ENCODE measurements around the gene MRPL46.

MRPL46 gene

GRCh38 chr15:88456733-88457132 is 10.5 kb downstream of the MRPL46 start:
- DNase-seq = no peak
- Histone ChIP-seq H4K20me1 (ENCODE audit: insufficient read depth, low read length) (no peaks in the 10 kb centered on the region; the same call in 1 of the 2 replicates), H2AFZ (ENCODE audit: low read depth, low read length) (no peak overlapping the region), H3K27me3 (ENCODE audit: insufficient read depth, low read length, poor library complexity) (no peaks in the 10 kb centered on the region), H3K4me2 (ENCODE audit: insufficient read depth, low read length) (no peak overlapping the region), H3K9me3 (ENCODE audit: insufficient read depth, low read length, severe bottlenecking) (no peaks in the 10 kb centered on the region), H3K79me2 (ENCODE audit: insufficient read depth, low read length) (no peaks in the 10 kb centered on the region), H3K4me1 (ENCODE audit: insufficient read depth, low read length) (no peaks in the 10 kb centered on the region; the same call in 1 of the 2 replicates), H3K9ac (ENCODE audit: low read depth, low read length) (no peak overlapping the region), H3K4me3 (ENCODE audit: low read depth in 1 of 2, low read length in 2 of 2) (no peak overlapping the region), H3K27ac (ENCODE audit: low read length) (no peak overlapping the region), H3K36me3 (ENCODE audit: insufficient read depth, low read length) (peaks cover 34% of the 10 kb centered on the region)
- TF ChIP-seq CTCF (IDR thresholded peaks at IDR 0.05; ENCODE audit: borderline replicate concordance, extremely low read depth, low read length, poor library complexity, severe bottlenecking) (no peak), EZH2 (IDR thresholded peaks at IDR 0.05; ENCODE audit: borderline replicate concordance, low read depth, low read length, severe bottlenecking) (no peak)
- ATAC-seq (ENCODE audit: insufficient read depth, low read depth) = no peak

GRCh38 chr15:88454867-88455810 is 12.0 kb downstream of the MRPL46 start:
- H3K4me3 ChIP-seq (ENCODE audit: low read depth in 1 of 2, low read length in 2 of 2) = no peak overlapping the region
- DNase-seq (peak; percentile 68), ATAC-seq (ENCODE audit: insufficient read depth, low read depth) (peak; percentile 91)
- peaks cover 19% of the 10 kb centered on the region for H3K36me3 ChIP-seq (ENCODE audit: insufficient read depth, low read length)
- no peaks in the 10 kb centered on the region for H3K9me3 ChIP-seq (ENCODE audit: insufficient read depth, low read length, severe bottlenecking)
- no peak overlapping the region for H3K4me2 ChIP-seq (ENCODE audit: insufficient read depth, low read length)
- TF ChIP-seq EZH2 (IDR thresholded peaks at IDR 0.05; ENCODE audit: borderline replicate concordance, low read depth, low read length, severe bottlenecking) (no peak), CTCF (IDR thresholded peaks at IDR 0.05; ENCODE audit: borderline replicate concordance, extremely low read depth, low read length, poor library complexity, severe bottlenecking) (peak; percentile 86)
- H3K79me2 ChIP-seq (ENCODE audit: insufficient read depth, low read length) = no peaks in the 10 kb centered on the region
- peaks cover under 1% of the 10 kb centered on the region for H3K4me1 ChIP-seq (ENCODE audit: insufficient read depth, low read length)
- H3K9ac ChIP-seq (ENCODE audit: low read depth, low read length) = no peak overlapping the region
- H3K27ac ChIP-seq (ENCODE audit: low read length) = no peak overlapping the region
- no peaks in the 10 kb centered on the region; the same call in 1 of the 2 replicates for H4K20me1 ChIP-seq (ENCODE audit: insufficient read depth, low read length)
- no peak overlapping the region for H2AFZ ChIP-seq (ENCODE audit: low read depth, low read length)
- no peaks in the 10 kb centered on the region for H3K27me3 ChIP-seq (ENCODE audit: insufficient read depth, low read length, poor library complexity)

GRCh38 chr15:88454236-88454635 is 13.0 kb downstream of the MRPL46 start:
- no peak for ATAC-seq (ENCODE audit: insufficient read depth, low read depth)
- TF ChIP-seq CTCF (IDR thresholded peaks at IDR 0.05; ENCODE audit: borderline replicate concordance, extremely low read depth, low read length, poor library complexity, severe bottlenecking) (no peak), EZH2 (IDR thresholded peaks at IDR 0.05; ENCODE audit: borderline replicate concordance, low read depth, low read length, severe bottlenecking) (no peak)

More at GRCh38 chr15:88454236-88454635, 13.0 kb downstream of the MRPL46 start:
- Histone ChIP-seq H3K27me3 (ENCODE audit: insufficient read depth, low read length, poor library complexity) (no peaks in the 10 kb centered on the region), H3K79me2 (ENCODE audit: insufficient read depth, low read length) (no peaks in the 10 kb centered on the region), H2AFZ (ENCODE audit: low read depth, low read length) (no peak overlapping the region), H3K4me3 (ENCODE audit: low read depth in 1 of 2, low read length in 2 of 2) (no peak overlapping the region), H3K27ac (ENCODE audit: low read length) (no peak overlapping the region), H3K9ac (ENCODE audit: low read depth, low read length) (no peak overlapping the region), H3K4me1 (ENCODE audit: insufficient read depth, low read length) (peaks cover 5% of the 10 kb centered on the region), H3K36me3 (ENCODE audit: insufficient read depth, low read length) (peaks cover 10% of the 10 kb centered on the region), H3K9me3 (ENCODE audit: insufficient read depth, low read length, severe bottlenecking) (no peaks in the 10 kb centered on the region), H3K4me2 (ENCODE audit: insufficient read depth, low read length) (no peak overlapping the region), H4K20me1 (ENCODE audit: insufficient read depth, low read length) (no peaks in the 10 kb centered on the region; the same call in 1 of the 2 replicates)
- no peak for DNase-seq
